ENCODE results near the gene EPSTI1.

EPSTI1 gene

GRCh38 chr13:42973581-42973980 lies 18.5 kb downstream of the EPSTI1 start:
- no peaks in the 10 kb centered on the region for H3K36me3 ChIP-seq
- no peak overlapping the region for H3K27ac ChIP-seq
- TF ChIP-seq CTCF (IDR thresholded peaks at IDR 0.05; ENCODE audit: low read depth, low read length), result no peak
- H3K27me3 ChIP-seq (ENCODE audit: insufficient read depth, low read depth, severe bottlenecking), result no peaks in the 10 kb centered on the region
- no peak overlapping the region for H3K4me3 ChIP-seq (ENCODE audit: low read depth, low read length)
- DNase-seq, result no peak
- no peaks in the 10 kb centered on the region for H3K9me3 ChIP-seq (ENCODE audit: severe bottlenecking)

DNA sequence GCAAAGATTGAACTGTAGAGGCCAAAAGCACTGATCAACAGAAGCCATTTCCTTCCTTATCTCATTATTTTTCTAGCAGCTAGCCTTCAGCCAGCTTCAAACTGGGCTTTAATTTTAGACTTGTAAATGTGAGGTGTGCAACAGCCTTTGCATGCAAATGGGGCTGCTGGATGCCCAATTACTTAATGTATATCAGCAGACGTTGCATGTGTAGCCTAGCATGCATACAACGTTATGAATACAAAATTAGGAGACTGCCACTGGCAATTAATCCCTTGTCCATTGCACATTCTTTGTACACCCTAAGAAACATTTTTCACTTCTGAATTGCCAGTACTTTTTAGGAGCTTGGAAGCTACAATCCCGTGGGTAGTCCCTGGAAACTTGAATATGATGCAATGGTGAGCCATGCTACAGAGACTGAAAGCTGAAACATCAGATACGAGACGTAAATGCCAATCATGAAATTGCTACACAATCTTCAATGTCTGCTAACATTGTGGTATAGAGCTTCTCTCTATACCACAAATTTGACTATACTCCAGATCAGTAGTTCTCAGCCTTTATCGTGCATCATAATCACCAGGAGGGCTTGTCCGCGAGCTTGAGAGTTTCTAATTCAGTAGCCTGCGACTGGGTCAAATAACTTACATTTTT lies 20.2 kb downstream of the EPSTI1 start:
- TF ChIP-seq CTCF (IDR thresholded peaks at IDR 0.05; ENCODE audit: low read depth, low read length), result no peak
- no peaks in the 10 kb centered on the region for H3K36me3 ChIP-seq
- H3K27me3 ChIP-seq (ENCODE audit: insufficient read depth, low read depth, severe bottlenecking), result no peaks in the 10 kb centered on the region
- H3K9me3 ChIP-seq (ENCODE audit: severe bottlenecking), result no peaks in the 10 kb centered on the region
- H3K27ac ChIP-seq, result no peak overlapping the region
- DNase-seq, result no peak
- H3K4me3 ChIP-seq (ENCODE audit: low read depth, low read length), result no peak overlapping the region

DNA sequence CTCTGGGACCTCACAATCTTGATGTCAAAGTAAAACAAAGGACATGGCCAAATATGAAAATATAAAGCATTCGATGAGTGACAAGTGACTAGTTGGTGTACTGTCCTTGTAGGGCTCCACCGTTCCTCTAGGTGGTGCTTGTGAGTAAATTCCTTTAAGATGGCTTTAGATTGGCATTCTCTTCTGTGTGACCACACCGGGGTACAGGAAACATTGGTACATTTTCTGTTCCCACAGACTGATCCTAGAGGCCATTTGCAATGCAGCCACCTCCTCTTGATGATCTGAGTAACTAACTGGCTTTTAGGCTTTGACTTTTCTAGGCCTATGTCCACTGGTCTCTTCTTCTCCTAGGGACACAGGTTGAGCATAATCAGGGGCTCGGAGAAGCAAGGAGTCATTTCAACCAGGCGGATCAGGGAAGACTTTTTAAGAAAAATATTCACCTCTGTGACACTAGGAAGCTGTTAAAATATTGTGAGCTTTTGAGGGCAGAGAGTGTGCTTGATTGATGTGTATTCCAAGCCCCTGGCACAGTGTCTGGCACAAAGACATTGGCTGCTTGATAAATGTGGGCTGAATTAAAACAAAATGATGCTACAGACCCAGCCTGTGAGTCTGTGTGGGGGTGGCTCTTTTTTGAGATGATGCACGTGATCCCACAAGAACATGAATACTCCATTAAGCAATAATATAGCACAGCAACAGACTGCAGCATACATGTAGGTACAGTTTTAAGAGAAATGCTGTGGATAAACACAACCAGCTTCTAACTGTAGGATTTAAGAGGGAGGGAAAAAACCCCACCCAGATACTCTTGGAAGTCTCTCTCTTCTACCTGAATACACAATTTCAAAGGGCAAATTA lies 21.0 kb downstream of the EPSTI1 start:
- TF ChIP-seq CTCF (IDR thresholded peaks at IDR 0.05; ENCODE audit: low read depth, low read length), result peak; percentile 66
- no peaks in the 10 kb centered on the region for H3K27me3 ChIP-seq (ENCODE audit: insufficient read depth, low read depth, severe bottlenecking)
- H3K9me3 ChIP-seq (ENCODE audit: severe bottlenecking), result no peaks in the 10 kb centered on the region
- H3K27ac ChIP-seq, result no peak overlapping the region
- no peak overlapping the region for H3K4me3 ChIP-seq (ENCODE audit: low read depth, low read length)
- DNase-seq, result peak; percentile 9
- no peaks in the 10 kb centered on the region for H3K36me3 ChIP-seq

DNA sequence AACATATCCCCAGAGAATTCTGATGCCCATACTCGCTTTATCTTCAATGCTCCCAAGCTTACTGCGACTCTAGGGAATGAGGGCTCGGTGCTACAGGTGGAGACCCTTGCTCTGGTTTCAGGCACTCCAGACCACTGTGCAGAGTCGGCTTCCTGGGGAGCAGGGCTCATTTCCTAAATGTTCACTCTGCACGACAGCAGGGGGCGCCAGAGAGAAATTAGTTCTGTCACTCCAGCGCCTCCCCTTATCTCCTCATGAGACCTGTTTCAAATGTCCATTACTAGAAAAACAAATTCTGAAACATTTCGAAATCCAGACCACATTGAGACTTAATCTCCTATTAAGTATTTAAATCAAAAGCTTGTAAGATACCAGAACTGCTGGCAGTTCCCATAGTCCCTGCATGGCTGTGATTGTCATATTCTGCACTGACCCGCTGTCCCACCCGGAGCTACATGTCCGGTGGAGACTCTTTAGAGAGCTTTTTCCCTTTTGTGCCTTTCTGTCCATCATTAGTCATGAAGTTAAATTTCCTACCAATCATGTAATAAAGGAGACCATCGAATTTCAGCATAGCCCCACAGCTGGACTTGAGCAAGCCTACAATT lies 22.4 kb downstream of the EPSTI1 start:
- no peak overlapping the region for H3K27ac ChIP-seq
- H3K27me3 ChIP-seq (ENCODE audit: insufficient read depth, low read depth, severe bottlenecking), result no peaks in the 10 kb centered on the region
- DNase-seq, result peak; percentile 65
- no peaks in the 10 kb centered on the region for H3K9me3 ChIP-seq (ENCODE audit: severe bottlenecking)
- H3K4me3 ChIP-seq (ENCODE audit: low read depth, low read length), result no peak overlapping the region
- peak; percentile 49 for TF ChIP-seq CTCF (IDR thresholded peaks at IDR 0.05; ENCODE audit: low read depth, low read length)
- no peaks in the 10 kb centered on the region for H3K36me3 ChIP-seq

GRCh38 chr13:42968906-42969305 lies 23.1 kb downstream of the EPSTI1 start:
- no peak overlapping the region for H3K27ac ChIP-seq
- H3K4me3 ChIP-seq (ENCODE audit: low read depth, low read length), result no peak overlapping the region
- no peaks in the 10 kb centered on the region for H3K36me3 ChIP-seq
- no peaks in the 10 kb centered on the region for H3K9me3 ChIP-seq (ENCODE audit: severe bottlenecking)
- DNase-seq, result no peak
- no peak for TF ChIP-seq CTCF (IDR thresholded peaks at IDR 0.05; ENCODE audit: low read depth, low read length)
- no peaks in the 10 kb centered on the region for H3K27me3 ChIP-seq (ENCODE audit: insufficient read depth, low read depth, severe bottlenecking)
